Measurements from ENCODE around the gene KCNT2. TPM values are rescaled to one million over a fixed set of nuclear protein-coding genes. Genes with fewer than 3 reads are reported as not detected.

Gene KCNT2
- polyA plus RNA-seq, 1 experiment: 2.0 TPM

DNA sequence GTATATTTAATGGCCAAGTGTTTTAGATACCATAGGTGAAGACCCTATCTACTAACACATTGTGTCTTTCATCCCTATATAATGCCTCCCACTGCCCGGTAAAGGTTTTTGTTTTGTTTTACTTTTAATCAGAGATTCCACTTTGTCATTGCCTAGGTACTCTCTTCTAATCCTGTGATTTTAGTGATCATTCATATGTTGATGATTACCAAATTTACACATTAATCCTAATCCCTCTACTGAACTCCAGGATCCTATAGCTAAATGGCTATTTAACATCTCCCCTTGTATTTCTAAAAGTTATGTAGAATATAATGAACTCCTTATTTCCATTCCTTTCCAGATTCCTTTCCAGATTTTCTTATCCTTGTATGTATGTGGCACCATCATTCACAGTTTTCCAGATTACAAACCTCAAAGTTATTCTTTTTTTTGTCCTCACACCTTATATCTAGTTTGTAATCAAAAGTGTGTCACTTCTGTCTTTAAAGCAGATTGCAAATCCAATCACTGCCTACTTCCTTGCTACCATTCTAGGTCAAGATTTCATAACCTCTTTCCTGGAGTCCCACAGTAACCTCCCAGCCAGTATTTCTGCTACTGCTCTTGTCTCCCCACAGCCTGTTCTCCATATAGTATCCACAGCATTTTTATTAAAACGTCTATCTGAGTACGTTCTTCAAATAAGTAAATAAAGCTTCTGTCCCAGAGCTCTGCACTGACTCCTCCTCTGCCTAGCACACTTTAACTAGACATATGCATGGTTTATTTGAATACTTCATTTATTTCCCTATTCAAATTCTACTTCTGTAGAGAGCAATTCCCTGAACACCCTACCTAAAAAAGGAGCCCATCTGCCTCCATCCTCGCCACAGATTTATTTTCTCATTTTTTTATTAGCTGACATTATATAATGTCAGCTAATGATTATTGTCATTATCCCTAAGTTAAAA is 157.8 kb downstream of the KCNT2 start:
- DNase-seq (ENCODE audit: low read depth, low spot score): no peak
- CTCF ChIA-PET: no interaction called here
- TF ChIP-seq CTCF (IDR thresholded peaks at IDR 0.05; ENCODE audit: low read depth, low read length): no peak
- POLR2A ChIA-PET: no interaction called here
- Histone ChIP-seq H3K27ac (ENCODE audit: low read depth, low read length) (no peak overlapping the region), H3K9me3 (ENCODE audit: control insufficient read depth, insufficient read depth, low read length) (no peaks in the 10 kb centered on the region), H3K4me3 (ENCODE audit: low read depth, low read length) (no peak overlapping the region), H3K27me3 (ENCODE audit: control insufficient read depth, insufficient read depth, low read length) (no peaks in the 10 kb centered on the region)

DNA sequence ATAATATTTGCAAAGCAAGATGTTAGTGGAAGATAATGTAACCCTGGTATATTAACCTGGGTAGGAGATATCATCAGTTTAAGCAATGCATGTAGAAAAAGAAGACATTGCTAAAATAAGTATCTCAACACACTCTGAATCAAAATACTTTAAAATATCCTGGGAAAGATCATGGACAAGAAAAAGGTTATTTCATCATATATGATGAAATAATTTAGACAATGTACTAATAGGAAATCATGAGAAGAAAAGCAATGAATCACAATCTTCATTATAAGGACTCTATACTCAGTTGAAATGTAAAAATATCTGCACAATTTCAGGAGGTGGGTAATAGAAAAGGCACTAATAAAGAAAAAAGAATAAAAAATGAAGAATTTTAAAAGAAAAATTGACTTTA is 158.8 kb downstream of the KCNT2 start:
- no peak overlapping the region for H3K4me3 ChIP-seq (ENCODE audit: low read depth, low read length)
- DNase-seq (ENCODE audit: low read depth, low spot score): no peak
- no peaks in the 10 kb centered on the region for H3K9me3 ChIP-seq (ENCODE audit: control insufficient read depth, insufficient read depth, low read length)
- no peak overlapping the region for H3K27ac ChIP-seq (ENCODE audit: low read depth, low read length)
- ChIA-PET CTCF (no interaction called here), POLR2A (no interaction called here)
- TF ChIP-seq CTCF (IDR thresholded peaks at IDR 0.05; ENCODE audit: low read depth, low read length): no peak
- H3K27me3 ChIP-seq (ENCODE audit: control insufficient read depth, insufficient read depth, low read length): no peaks in the 10 kb centered on the region

- CTCF ChIA-PET: interaction anchor here (0.5 to 1.8 kb wide), 2 partner anchors 128 to 808 kb away, joined by 4 to 5 read pairs; no protein-coding TSS in a partner anchor
Measured at GRCh38 chr1:196445775-196446174, 162.5 kb downstream of the KCNT2 start.

DNA sequence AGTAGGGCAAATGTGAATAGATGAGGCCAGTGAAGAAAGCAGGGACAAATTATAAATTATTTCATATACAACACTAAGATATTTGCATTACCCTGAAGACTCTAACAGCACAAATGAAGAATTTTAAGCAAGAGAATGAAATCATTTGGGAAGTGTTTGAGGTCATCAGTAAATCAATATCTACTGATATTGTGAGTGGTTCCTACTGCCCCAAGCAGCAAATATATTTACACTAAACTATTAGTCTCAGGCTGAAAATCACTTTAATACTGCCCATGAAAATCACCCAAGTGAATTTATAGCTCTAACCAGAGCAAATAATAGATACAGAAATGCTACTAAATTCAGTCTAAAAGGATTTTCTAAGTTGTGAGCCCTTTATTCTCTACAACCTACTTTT is 163.6 kb downstream of the KCNT2 start:
- Histone ChIP-seq H3K27ac (ENCODE audit: low read depth, low read length) (no peak overlapping the region), H3K4me3 (ENCODE audit: low read depth, low read length) (no peak overlapping the region), H3K27me3 (ENCODE audit: control insufficient read depth, insufficient read depth, low read length) (no peaks in the 10 kb centered on the region), H3K9me3 (ENCODE audit: control insufficient read depth, insufficient read depth, low read length) (no peaks in the 10 kb centered on the region)
- ChIA-PET POLR2A (no interaction called here), CTCF (interaction anchor here (1.8 kb wide), 1 partner anchor 127 kb away, joined by 5 read pairs; no protein-coding TSS in a partner anchor)
- no peak for DNase-seq (ENCODE audit: low read depth, low spot score)
- no peak for TF ChIP-seq CTCF (IDR thresholded peaks at IDR 0.05; ENCODE audit: low read depth, low read length)

More at GRCh38 chr1:196445775-196446174, 162.5 kb downstream of the KCNT2 start:
- Histone ChIP-seq H3K9me3 (ENCODE audit: control insufficient read depth, insufficient read depth, low read length) (no peaks in the 10 kb centered on the region), H3K27me3 (ENCODE audit: control insufficient read depth, insufficient read depth, low read length) (no peaks in the 10 kb centered on the region), H3K27ac (ENCODE audit: low read depth, low read length) (no peak overlapping the region), H3K4me3 (ENCODE audit: low read depth, low read length) (no peak overlapping the region)
- TF ChIP-seq CTCF (IDR thresholded peaks at IDR 0.05; ENCODE audit: low read depth, low read length): no peak
- no peak for DNase-seq (ENCODE audit: low read depth, low spot score)
- POLR2A ChIA-PET: no interaction called here

DNA sequence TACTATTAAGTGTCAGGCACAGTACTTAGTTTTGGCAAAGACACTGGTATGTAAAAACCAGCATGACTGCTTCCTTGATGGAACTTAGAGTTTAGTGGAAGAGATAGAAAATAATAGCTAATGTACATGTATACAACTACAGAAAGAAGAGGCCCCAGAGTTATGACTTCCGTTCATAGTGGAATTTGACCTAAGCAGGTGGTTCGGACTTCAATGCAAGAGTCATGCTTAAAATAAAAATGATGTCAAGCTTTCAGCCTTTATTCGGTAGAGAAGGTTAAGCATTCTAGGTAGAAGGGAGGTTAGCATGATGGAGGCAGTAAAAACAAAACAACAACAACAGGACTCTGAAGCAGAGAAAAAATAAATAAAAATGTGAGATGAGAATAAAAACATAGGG is 165.9 kb downstream of the KCNT2 start:
- DNase-seq (ENCODE audit: low read depth, low spot score): no peak
- ChIA-PET POLR2A (no interaction called here), CTCF (no interaction called here)
- TF ChIP-seq CTCF (IDR thresholded peaks at IDR 0.05; ENCODE audit: low read depth, low read length): no peak
- Histone ChIP-seq H3K9me3 (ENCODE audit: control insufficient read depth, insufficient read depth, low read length) (no peaks in the 10 kb centered on the region), H3K27me3 (ENCODE audit: control insufficient read depth, insufficient read depth, low read length) (no peaks in the 10 kb centered on the region), H3K27ac (ENCODE audit: low read depth, low read length) (no peak overlapping the region), H3K4me3 (ENCODE audit: low read depth, low read length) (no peak overlapping the region)
